ENCODE results near the gene NDUFA11. TPM values are rescaled to one million over a fixed set of nuclear protein-coding genes. Genes with fewer than 3 reads are reported as not detected.

The NDUFA11 gene
- total RNA-seq, 4 donors from 2014 or later: 80.9 to 245 (median 174) TPM

- no peak for TF ChIP-seq POLR2AphosphoS5 (IDR thresholded peaks at IDR 0.05)
- Histone ChIP-seq H3K36me3 (peaks cover 99% of the 10 kb centered on the region), H3K4me1 (peaks cover 20% of the 10 kb centered on the region)
These were observed 23.8 kb upstream of the NDUFA11 start for GRCh38 chr19:5927441-5927821.

GRCh38 chr19:5926641-5927440, 23.3 kb upstream of the NDUFA11 start:
- Histone ChIP-seq H3K4me3 (no peak overlapping the region), H3K27ac (peak overlapping the region; percentile 55), H3K9me3 (no peaks in the 10 kb centered on the region), H3K27me3 (no peaks in the 10 kb centered on the region), H3K4me1 (peaks cover 20% of the 10 kb centered on the region), H3K36me3 (peaks cover 99% of the 10 kb centered on the region)
- 51% methylated on average over 14 of the region's 14 CpGs for WGBS
- TF ChIP-seq POLR2A (IDR thresholded peaks at IDR 0.05) (no peak), CTCF (IDR thresholded peaks at IDR 0.05) (peak in 1 of 2 donors; percentile 6), EP300 (IDR thresholded peaks at IDR 0.05) (no peak), POLR2AphosphoS5 (IDR thresholded peaks at IDR 0.05) (peak in 1 of 3 donors; percentile 45)
- DNase-seq (ENCODE audit: low spot score in 2 of 2): peak in 1 of 2 donors; percentile 85

More at GRCh38 chr19:5927441-5927821, 23.8 kb upstream of the NDUFA11 start:
- no peak for DNase-seq (ENCODE audit: low spot score in 2 of 2)
- H3K9me3 ChIP-seq: no peaks in the 10 kb centered on the region
- WGBS: 87% methylated on average over 7 of the region's 8 CpGs
- H3K27me3 ChIP-seq: no peaks in the 10 kb centered on the region
- peak overlapping the region; percentile 55 for H3K27ac ChIP-seq
- H3K4me3 ChIP-seq: no peak overlapping the region

DNA sequence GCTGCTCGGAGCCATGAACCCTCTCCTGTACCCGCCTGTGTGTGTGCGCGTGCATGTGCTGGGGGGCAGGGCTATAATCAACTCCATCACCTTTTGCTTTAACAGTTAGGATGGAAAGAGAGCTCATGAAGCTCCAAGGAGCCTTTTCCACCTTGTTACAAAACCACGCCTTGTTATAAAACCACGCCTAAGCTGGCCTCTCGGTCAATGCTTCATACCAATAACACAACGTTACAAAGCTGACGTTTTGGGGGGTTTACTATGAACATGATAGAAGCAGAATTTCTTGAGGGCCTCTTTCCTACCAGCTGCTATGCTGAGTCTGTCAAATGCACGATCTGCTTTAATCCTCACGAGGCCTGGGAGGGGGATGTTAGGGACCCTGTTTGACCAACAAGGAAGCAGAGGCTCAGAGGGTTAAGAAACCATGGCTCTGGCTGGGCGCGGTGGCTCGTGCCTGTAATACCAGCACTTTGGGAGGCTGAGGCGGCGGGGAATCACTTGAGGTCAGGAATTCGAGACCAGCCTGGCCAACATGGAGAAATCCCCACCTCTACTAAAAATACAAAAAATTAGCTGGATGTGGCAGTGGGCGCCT, 22.3 kb upstream of the NDUFA11 start:
- H3K27me3 ChIP-seq: no peaks in the 10 kb centered on the region
- TF ChIP-seq CTCF (IDR thresholded peaks at IDR 0.05) (no peak), POLR2A (IDR thresholded peaks at IDR 0.05) (no peak), EP300 (IDR thresholded peaks at IDR 0.05) (no peak), POLR2AphosphoS5 (IDR thresholded peaks at IDR 0.05) (no peak)
- H3K27ac ChIP-seq: peak overlapping the region; percentile 55
- H3K4me1 ChIP-seq: peaks cover 20% of the 10 kb centered on the region
- 78% methylated on average over 18 of the region's 18 CpGs for WGBS
- no peaks in the 10 kb centered on the region for H3K9me3 ChIP-seq
- H3K36me3 ChIP-seq: peaks cover 99% of the 10 kb centered on the region
- no peak for DNase-seq (ENCODE audit: low spot score in 2 of 2)
- no peak overlapping the region for H3K4me3 ChIP-seq

DNA sequence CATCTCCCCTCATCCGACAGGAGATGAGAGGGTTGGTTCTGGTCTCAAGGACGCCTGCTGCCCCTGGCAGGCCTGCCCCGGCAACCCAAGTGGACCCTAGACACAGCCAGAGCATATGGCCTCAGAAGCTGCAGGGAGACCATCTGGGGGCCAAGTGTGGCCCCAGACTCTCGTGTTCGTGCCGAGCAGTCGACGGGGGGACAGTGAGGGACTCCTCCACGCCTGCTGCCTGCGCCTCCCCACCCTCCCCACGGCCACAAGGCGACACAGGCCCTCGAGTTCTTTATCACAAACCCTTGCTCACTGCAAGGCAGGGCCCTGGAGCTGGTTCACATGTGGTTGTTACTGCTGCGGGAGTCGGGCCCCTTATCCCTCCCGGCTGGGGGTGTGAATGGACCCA, 19.8 kb upstream of the NDUFA11 start:
- Histone ChIP-seq H3K27ac (no peak overlapping the region), H3K9me3 (no peaks in the 10 kb centered on the region), H3K36me3 (peaks cover 97% of the 10 kb centered on the region), H3K4me3 (no peak overlapping the region), H3K27me3 (no peaks in the 10 kb centered on the region), H3K4me1 (peaks cover 16% of the 10 kb centered on the region)
- WGBS: 86% methylated on average over 6 of the region's 16 CpGs
- TF ChIP-seq CTCF (IDR thresholded peaks at IDR 0.05): no peak
- TF ChIP-seq POLR2AphosphoS5 (IDR thresholded peaks at IDR 0.05): no peak
- TF ChIP-seq EP300 (IDR thresholded peaks at IDR 0.05): no peak
- TF ChIP-seq POLR2A (IDR thresholded peaks at IDR 0.05): no peak
- DNase-seq (ENCODE audit: low spot score in 2 of 2): no peak

GRCh38 chr19:5922161-5922545, 18.6 kb upstream of the NDUFA11 start:
- no peaks in the 10 kb centered on the region for H3K27me3 ChIP-seq
- H3K4me1 ChIP-seq: peaks cover 10% of the 10 kb centered on the region
- H3K27ac ChIP-seq: no peak overlapping the region
- no peak overlapping the region for H3K4me3 ChIP-seq
- H3K9me3 ChIP-seq: no peaks in the 10 kb centered on the region
- WGBS: 92% methylated on average over 12 of the region's 12 CpGs
- H3K36me3 ChIP-seq: peaks cover 97% of the 10 kb centered on the region
- TF ChIP-seq POLR2AphosphoS5 (IDR thresholded peaks at IDR 0.05) (no peak), EP300 (IDR thresholded peaks at IDR 0.05) (no peak), POLR2A (IDR thresholded peaks at IDR 0.05) (no peak)
- no peak for DNase-seq (ENCODE audit: low spot score in 2 of 2)

GRCh38 chr19:5921516-5922160, 18.0 kb upstream of the NDUFA11 start:
- Histone ChIP-seq H3K4me3 (no peak overlapping the region), H3K9me3 (no peaks in the 10 kb centered on the region), H3K36me3 (peaks cover 97% of the 10 kb centered on the region), H3K4me1 (peaks cover 8% of the 10 kb centered on the region), H3K27ac (no peak overlapping the region), H3K27me3 (no peaks in the 10 kb centered on the region)
- no peak for TF ChIP-seq POLR2AphosphoS5 (IDR thresholded peaks at IDR 0.05)
- no peak for TF ChIP-seq EP300 (IDR thresholded peaks at IDR 0.05)
- TF ChIP-seq POLR2A (IDR thresholded peaks at IDR 0.05): no peak
- TF ChIP-seq CTCF (IDR thresholded peaks at IDR 0.05): no peak
- DNase-seq (ENCODE audit: low spot score in 2 of 2): no peak
- 84% methylated on average over 20 of the region's 21 CpGs for WGBS

All from suprapubic skin (tissue), 4 donors.